H1 (cell line): ENCODE data around the gene ZNFX1. TPM values are rescaled to one million over a fixed set of nuclear protein-coding genes. Genes with fewer than 3 reads are reported as not detected.

Source experiments
- CTCF ChIA-PET: fragments of 300-600 bp; sonication (Branson Sonifier 250); formaldehyde crosslinking; loops from one replicate; lab custom pipeline; 2021; ENCODE audit not compliant: partially characterized antibody; lab: Charles Lee
- POLR2A ChIA-PET: fragments of 300-600 bp; sonication (Branson Sonifier 250); formaldehyde crosslinking; loops from one replicate; lab custom pipeline; 2021; ENCODE audit warnings: inconsistent platforms; ENCODE audit not compliant: partially characterized antibody; lab: Charles Lee
- DNase-seq, 2 experiments: peaks; one replicate each; pipeline versions ENCODE4 v3.0.0 to v3.0.0-alpha.2; 2010 to 2022; ENCODE audit warnings: low spot score in 2 of 2, low read depth in 1 of 2, mixed read lengths in 1 of 2
- FAIRE-seq: peaks from 2 replicates; lab custom pipeline; 2011; peaks lifted over from hg19 to GRCh38; lab: Jason Lieb, UNC
- H2AFZ ChIP-seq: 2 replicates; pipeline ENCODE4 v1.8.1; 2012; ENCODE audit warnings: low read length, inconsistent platforms
- H2AK5ac ChIP-seq: 2 replicates; pipeline ENCODE4 v1.6.1; 2013; ENCODE audit warnings: low read depth, low read length
- H2BK120ac ChIP-seq: replicated peaks from 2 replicates; pipeline ENCODE3; 2013; ENCODE audit warnings: low read depth, low read length, inconsistent platforms
- H2BK12ac ChIP-seq: 2 replicates; pipeline ENCODE4 v1.6.1; 2013; ENCODE audit warnings: low read depth, low read length
- H2BK15ac ChIP-seq: 2 replicates; pipeline ENCODE4 v1.6.1; 2013; ENCODE audit warnings: low read length
- H2BK20ac ChIP-seq: 2 replicates; pipeline ENCODE4 v1.6.1; 2013; ENCODE audit warnings: low read length
- H2BK5ac ChIP-seq: 2 replicates; pipeline ENCODE4 v1.6.1; 2013; ENCODE audit warnings: low read depth, low read length
- H3K14ac ChIP-seq: 2 replicates; pipeline ENCODE4 v1.6.1; 2013; ENCODE audit warnings: inconsistent platforms; ENCODE audit not compliant: insufficient read length
- H3K18ac ChIP-seq: 2 replicates; pipeline ENCODE4 v1.6.1; 2013; ENCODE audit warnings: low read length; ENCODE audit errors: extremely low read depth
- H3K23ac ChIP-seq: 2 replicates; pipeline ENCODE4 v1.6.1; 2013; ENCODE audit warnings: inconsistent platforms; ENCODE audit not compliant: insufficient read length
- H3K23me2 ChIP-seq: 2 replicates; pipeline ENCODE4 v1.6.1; 2013; ENCODE audit warnings: low read depth, low read length
- H3K27ac ChIP-seq: 2 replicates; pipeline ENCODE4 v1.6.1; 2011; ENCODE audit warnings: low read depth, low read length, inconsistent platforms
- H3K27me3 ChIP-seq, 4 experiments: replicated peaks in 1 of 4; 1 replicate in 1 of 4; 2 replicates in 3 of 4; pipeline versions ENCODE4 v1.6.1 to v1.8.1; 2011 to 2013; ENCODE audit warnings: low read length in 3 of 4, mild to moderate bottlenecking in 3 of 4, inconsistent platforms in 2 of 4, mixed read lengths in 2 of 4, moderate library complexity in 1 of 4; ENCODE audit not compliant: control insufficient read depth in 3 of 4, insufficient read depth in 3 of 4; ENCODE audit errors: extremely low read depth in 1 of 4
- H3K36me3 ChIP-seq, 4 experiments: 2 replicates each; pipeline versions ENCODE4 v1.6.1 to v1.8.1; 2011 to 2013; ENCODE audit warnings: mild to moderate bottlenecking in 4 of 4, low read length in 3 of 4, moderate library complexity in 2 of 4, control low read depth in 1 of 4, inconsistent platforms in 1 of 4; ENCODE audit not compliant: insufficient read depth in 4 of 4, control insufficient read depth in 2 of 4
- H3K4ac ChIP-seq: replicated peaks from 2 replicates; pipeline ENCODE3; 2013; ENCODE audit warnings: low read length, low read depth, mixed read lengths, inconsistent platforms; ENCODE audit not compliant: insufficient read length
- H3K4me1 ChIP-seq, 4 experiments: replicated peaks in 1 of 4; 1 replicate in 1 of 4; 2 replicates in 3 of 4; pipeline versions ENCODE4 v1.6.1 to v1.8.1; 2011 to 2013; ENCODE audit warnings: low read length in 3 of 4, inconsistent platforms in 2 of 4, mixed read lengths in 1 of 4; ENCODE audit not compliant: insufficient read depth in 4 of 4, control insufficient read depth in 3 of 4
- H3K4me2 ChIP-seq, 2 experiments: 2 replicates each; pipeline versions ENCODE4 v1.6.1 to v1.8.1; 2011 to 2013; ENCODE audit warnings: low read depth in 2 of 2, low read length in 2 of 2, control low read depth in 1 of 2, inconsistent platforms in 1 of 2, mild to moderate bottlenecking in 1 of 2; ENCODE audit not compliant: insufficient read depth in 1 of 2
- H3K4me3 ChIP-seq, 4 experiments: fragments of 200-600, 300-600 bp in 1 of 4; sonication (generic), shearing (Covaris generic), sonication (Bioruptor Twin) in 1 of 4; 2 replicates each; pipeline versions ENCODE4 v1.5.1 to v1.8.1; 2011 to 2016; ENCODE audit warnings: low read length in 4 of 4, low read depth in 3 of 4, control low read depth in 2 of 4, inconsistent platforms in 2 of 4, mild to moderate bottlenecking in 2 of 4, mixed read lengths in 1 of 4, moderate library complexity in 1 of 4; ENCODE audit not compliant: insufficient read depth in 2 of 4; ENCODE audit errors: extremely low read depth in 1 of 4
- H3K56ac ChIP-seq: replicated peaks from 2 replicates; pipeline ENCODE3; 2013; ENCODE audit warnings: low read depth, mild to moderate bottlenecking, mixed read lengths, low read length, inconsistent platforms; ENCODE audit not compliant: insufficient read length
- H3K79me1 ChIP-seq: 2 replicates; pipeline ENCODE4 v1.6.1; 2013; ENCODE audit warnings: low read depth, low read length, control low read depth
- H3K79me2 ChIP-seq, 2 experiments: 2 replicates each; pipeline versions ENCODE4 v1.6.1 to v1.8.1; 2012 to 2013; ENCODE audit warnings: low read length in 2 of 2, mild to moderate bottlenecking in 2 of 2, inconsistent platforms in 1 of 2; ENCODE audit not compliant: insufficient read depth in 2 of 2, control insufficient read depth in 1 of 2
- H3K9ac ChIP-seq, 4 experiments: replicated peaks in 1 of 4; 1 replicate in 1 of 4; 2 replicates in 3 of 4; pipeline versions ENCODE4 v1.6.1 to v1.8.1; 2011 to 2013; ENCODE audit warnings: low read depth in 3 of 4, low read length in 3 of 4, control low read depth in 2 of 4, mild to moderate bottlenecking in 2 of 4, moderate library complexity in 2 of 4, inconsistent platforms in 1 of 4; ENCODE audit errors: extremely low read depth in 1 of 4
- H3K9me3 ChIP-seq, 2 experiments: 2 replicates each; pipeline versions ENCODE4 v1.6.1 to v1.8.1; 2012 to 2013; ENCODE audit warnings: mild to moderate bottlenecking in 2 of 2, moderate library complexity in 2 of 2, control low read depth in 1 of 2, inconsistent platforms in 1 of 2, low read depth in 1 of 2, low read length in 1 of 2, mixed read lengths in 1 of 2; ENCODE audit not compliant: insufficient read depth in 2 of 2
- H4K20me1 ChIP-seq, 2 experiments: replicated peaks in 1 of 2; 2 replicates each; pipeline versions ENCODE3 to v1.8.1; 2011 to 2013; ENCODE audit warnings: inconsistent platforms in 2 of 2, low read length in 2 of 2, mild to moderate bottlenecking in 1 of 2; ENCODE audit not compliant: insufficient read depth in 2 of 2, control insufficient read depth in 1 of 2
- H4K5ac ChIP-seq: 2 replicates; pipeline ENCODE4 v1.6.1; 2013; ENCODE audit warnings: low read length, low read depth, mixed read lengths, inconsistent platforms; ENCODE audit not compliant: insufficient read length
- H4K8ac ChIP-seq: 2 replicates; pipeline ENCODE4 v1.8.0; 2013; ENCODE audit warnings: mild to moderate bottlenecking, moderate library complexity, low read length, inconsistent platforms; ENCODE audit not compliant: insufficient read depth; ENCODE audit errors: extremely low read depth
- H4K91ac ChIP-seq: replicated peaks from 2 replicates; pipeline ENCODE3; 2013; ENCODE audit warnings: low read length, mixed read lengths, inconsistent platforms; ENCODE audit not compliant: insufficient read length
- CEBPB ChIP-seq: IDR thresholded peaks from 2 replicates; pipeline ENCODE4 v1.6.1; 2012; ENCODE audit warnings: low read depth, low read length
- NRF1 ChIP-seq: IDR thresholded peaks from 2 replicates; pipeline ENCODE4 v1.6.1; 2011; ENCODE audit warnings: mild to moderate bottlenecking, low read depth, low read length, improper control_type of control experiment
- POLR2AphosphoS5 ChIP-seq: IDR thresholded peaks from 2 replicates; pipeline ENCODE4 v1.6.1; 2011; ENCODE audit warnings: low read depth, low read length
- SAP30 ChIP-seq: fragments of 300-600 bp; sonication (generic); IDR thresholded peaks from 2 replicates; pipeline ENCODE4 v1.7.1; 2012; ENCODE audit warnings: low read length, moderate library complexity, mild to moderate bottlenecking, inconsistent platforms; ENCODE audit not compliant: insufficient read depth, insufficient replicate concordance
- TAF7 ChIP-seq: optimal IDR thresholded peaks from 2 replicates; pipeline ENCODE3; 2011; ENCODE audit warnings: low read depth, mild to moderate bottlenecking, inconsistent platforms, low read length, moderate library complexity, borderline replicate concordance
- WGBS, 2 experiments: shearing (Covaris generic) in 1 of 2; methylation state at CpG; one replicate each; pipeline versions ENCODE4 v1.1.6 to v1.1.7; 2013 to 2015; ENCODE audit warnings: low lambda C conversion rate in 2 of 2, mixed read lengths in 2 of 2, inconsistent platforms in 1 of 2, low coverage in 1 of 2, missing lambda C conversion rate in 1 of 2; ENCODE audit not compliant: insufficient replicate concordance in 2 of 2, insufficient coverage in 1 of 2, insufficient read length in 1 of 2; ENCODE audit errors: extremely low coverage in 1 of 2, missing lambda C conversion rate in 1 of 2; 5-methylcytosine and 5-hydroxymethylcytosine counted together
- polyA plus RNA-seq, 7 experiments: library from polyadenylated mRNA; depleted of rRNA in 3 of 7; stranded (reverse) in 5 of 7; unstranded in 2 of 7; fragments of >200 nt in 5 of 7; fragments of 200-250 nt in 2 of 7; gene quantifications; 1 replicate in 5 of 7; 2 replicates in 1 of 7; 4 replicates in 1 of 7; pipeline versions ENCODE4 v1.2.1 to v1.2.3, GENCODE V29; 2011 to 2013; ENCODE audit warnings: missing spikeins in 2 of 7, mixed read lengths in 2 of 7
- total RNA-seq: library from RNA; stranded (reverse); fragmentation: NEBNext Ultra II Directional; extraction: Animal tissue kit (Norgen Biotek cat#: 25700); gene quantifications from 2 replicates; pipeline ENCODE4 v1.2.1, GENCODE V29; 2021

The ZNFX1 gene
- total and polyA plus RNA-seq, 2 of the 8 experiments (the other 6 are each of a cell fraction or from before 2014, with no cell fraction given): 3.1 to 11.3 TPM

GRCh38 chr20:49280463-49281058 is 2.7 kb upstream of the ZNFX1 start:
- Histone ChIP-seq H4K5ac (no peak overlapping the region), H3K56ac (no peak overlapping the region), H3K27ac (peak overlapping the region; percentile 39), H2BK20ac (no peak overlapping the region), H4K8ac (no peak overlapping the region), H3K9ac (peak overlapping the region; percentile 89 to 98 (median 96)), H3K79me1 (peaks cover 3% of the 10 kb centered on the region), H4K91ac (no peak overlapping the region), H3K14ac (no peak overlapping the region), H2AFZ (no peak overlapping the region), H3K9me3 (no peaks in the 10 kb centered on the region), H3K18ac (peak overlapping the region; percentile 53; the same call in 1 of the 2 replicates), H3K23ac (no peak overlapping the region), H3K4ac (no peak overlapping the region), H2BK5ac (0 out of 2 replicates have a peak overlapping the region, but pooled peaks have one; percentile 1), H2BK12ac (no peak overlapping the region), H3K4me2 (peak overlapping the region; percentile 97), H2BK120ac (no peak overlapping the region), H2AK5ac (no peak overlapping the region), H3K27me3 (peaks cover 0 to 1% (median 0%) of the 10 kb centered on the region in 4 experiments; a peak in 1 of 7 replicates), H3K36me3 (peaks cover 58 to 69% (median 66%) of the 10 kb centered on the region in 4 experiments), H3K4me1 (peaks cover under 1 to 10% (median 5%) of the 10 kb centered on the region in 4 experiments; a peak in 4 of 7 replicates), H4K20me1 (peaks cover 44 to 51% of the 10 kb centered on the region in 2 experiments), H3K4me3 (peak overlapping the region; percentile 73 to 97 (median 92)), H3K79me2 (peaks cover 51 to 92% of the 10 kb centered on the region in 2 experiments), H2BK15ac (no peak overlapping the region), H3K23me2 (peaks cover 39% of the 10 kb centered on the region)
- 4% methylated on average over 6 of the region's 6 CpGs; no CpG with 5 or more reads in 1 of the 2 experiments for WGBS, 2 experiments
- TF ChIP-seq CEBPB: no peak
- peak; percentile 60 for TF ChIP-seq TAF7
- TF ChIP-seq NRF1: no peak
- peak; percentile 74; the same call in 1 of the 2 replicates for TF ChIP-seq POLR2AphosphoS5
- peak; percentile 56 for TF ChIP-seq SAP30
- CTCF ChIA-PET: interaction anchor here (3.0 to 4.7 kb wide), 2 partner anchors 11 to 39 kb away, joined by 9 to 53 read pairs; no protein-coding TSS in a partner anchor
- FAIRE-seq (no peak), DNase-seq (no peak)
- POLR2A ChIA-PET: interaction anchor here (0.6 to 18.5 kb wide), 29 partner anchors 9 to 381 kb away, joined by 3 to 1132 read pairs (median 4); partner anchors contain the start of genes KCNB1 and STAU1
